HG02642 (cell line): Measurements from ENCODE around the gene CEP57L1.
A peak's percentile ranks its signal among the peaks of the same experiment; 100 is the strongest.
"Not testable (repeated sequence)": the region's sequence is repeated elsewhere in the genome, so short reads cannot be mapped to it uniquely, and the experiment has no call there.

Source experiments
- ATAC-seq: cut with Tn5 transposase; IDR thresholded peaks from one replicate; pipeline ENCODE4 v1.9.1; 2021; ENCODE audit warnings: mild to moderate bottlenecking; ENCODE audit not compliant: unreplicated experiment, poor library complexity

Gene CEP57L1

DNA sequence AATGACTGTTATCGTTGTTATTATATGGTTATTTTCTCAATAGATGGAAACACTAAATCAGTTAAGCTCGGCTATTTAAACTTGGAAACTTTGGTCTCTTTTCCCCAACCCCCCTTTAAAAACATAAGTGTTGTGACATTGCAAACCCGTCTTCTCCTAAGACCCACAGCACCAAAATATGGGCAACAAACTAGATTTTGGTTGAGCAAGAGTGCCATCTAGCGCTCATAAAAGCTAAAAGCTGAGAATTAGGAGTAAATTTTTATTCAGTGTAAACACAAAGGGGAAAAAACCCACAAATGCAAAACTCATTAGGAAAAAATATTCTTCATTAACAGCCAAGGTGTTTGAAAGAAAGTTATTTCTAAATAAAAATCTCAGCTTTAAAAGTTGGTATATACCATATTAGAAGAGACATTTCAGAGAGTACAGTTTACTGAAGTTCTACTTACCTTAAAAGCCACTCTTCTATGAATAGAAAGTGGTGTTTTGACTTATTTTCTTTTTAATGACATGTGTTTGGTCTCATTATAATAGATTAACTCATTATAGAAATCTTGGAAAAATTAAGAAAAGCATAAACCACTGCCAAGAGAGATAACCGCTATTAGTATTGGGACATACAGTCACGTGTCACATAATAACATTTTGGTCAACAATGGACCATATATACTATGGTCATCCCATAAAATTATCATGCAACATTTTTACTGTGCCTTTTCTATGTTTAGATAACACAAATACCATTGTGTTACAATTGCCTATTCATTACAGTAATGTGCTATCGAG is 21.8 kb upstream of the CEP57L1 start:
- ATAC-seq, result no peak

DNA sequence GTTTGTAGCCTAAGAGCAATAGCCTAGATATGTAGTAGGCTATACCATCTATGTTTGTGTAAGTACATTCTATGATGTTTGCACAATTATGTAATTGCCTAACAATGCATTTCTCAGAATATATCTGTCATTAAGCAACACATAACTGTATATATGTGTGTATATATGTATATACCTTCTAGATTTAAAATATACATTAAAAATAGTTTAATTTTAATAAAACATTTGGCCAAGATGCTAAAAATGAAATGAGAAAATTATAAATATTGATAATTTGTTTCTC is 21.2 kb upstream of the CEP57L1 start:
- ATAC-seq, result no peak

DNA sequence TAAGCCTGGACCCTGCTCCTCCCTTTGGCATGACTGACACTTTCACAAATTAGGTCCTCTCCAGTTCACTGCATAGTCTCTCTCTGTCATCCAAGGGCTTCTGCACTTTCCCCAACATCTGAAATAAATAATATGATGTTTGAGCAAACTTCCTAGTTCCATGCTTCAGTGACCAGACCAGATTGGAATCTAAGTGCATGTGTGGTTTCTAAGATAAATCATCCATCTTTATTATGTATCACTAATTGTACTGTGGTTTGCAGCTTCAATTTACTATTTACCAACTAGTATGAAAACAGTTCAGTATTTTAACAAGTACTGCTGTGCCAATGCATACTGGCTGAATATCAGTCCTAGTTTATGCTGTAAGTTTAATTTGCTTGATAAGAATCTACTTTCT is 19.4 kb upstream of the CEP57L1 start:
- no peak for ATAC-seq

DNA sequence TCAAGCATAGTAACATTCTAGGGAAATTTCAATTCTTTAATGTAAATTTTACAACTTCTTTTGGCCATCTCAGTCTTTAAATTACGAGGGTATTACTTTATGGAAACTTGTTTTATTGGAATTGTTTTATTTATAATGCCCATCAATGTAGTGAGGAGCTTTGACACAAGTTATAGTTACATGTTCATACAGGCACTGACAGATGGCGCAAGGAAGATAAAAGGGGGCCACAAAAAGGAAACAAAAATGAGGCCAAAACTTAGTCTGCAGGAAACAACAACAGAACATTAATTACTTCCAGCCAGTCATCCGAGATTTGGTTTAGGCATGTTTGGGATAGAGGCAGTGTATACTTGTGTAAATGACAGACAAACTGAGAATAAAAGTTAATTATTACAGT is 18.9 kb upstream of the CEP57L1 start:
- no peak for ATAC-seq

DNA sequence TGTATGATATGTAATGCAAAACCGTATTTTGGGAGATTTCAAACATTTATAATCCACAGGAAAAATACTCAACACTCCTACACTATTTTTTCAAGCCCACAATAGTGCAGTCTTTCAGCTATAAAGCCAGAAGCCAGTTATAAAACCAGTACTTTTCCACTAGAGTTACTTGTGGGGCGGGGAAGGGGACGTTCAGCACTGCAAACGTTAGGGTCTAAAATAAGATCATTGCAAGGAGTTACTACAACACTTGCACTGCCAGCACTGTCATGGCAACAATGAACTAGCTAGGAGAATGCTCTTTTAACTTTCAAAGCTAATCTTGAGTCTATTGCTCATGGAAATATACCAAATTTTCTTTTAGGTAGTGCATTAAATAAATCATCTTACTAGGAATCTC is 15.3 kb upstream of the CEP57L1 start:
- ATAC-seq, result no peak

DNA sequence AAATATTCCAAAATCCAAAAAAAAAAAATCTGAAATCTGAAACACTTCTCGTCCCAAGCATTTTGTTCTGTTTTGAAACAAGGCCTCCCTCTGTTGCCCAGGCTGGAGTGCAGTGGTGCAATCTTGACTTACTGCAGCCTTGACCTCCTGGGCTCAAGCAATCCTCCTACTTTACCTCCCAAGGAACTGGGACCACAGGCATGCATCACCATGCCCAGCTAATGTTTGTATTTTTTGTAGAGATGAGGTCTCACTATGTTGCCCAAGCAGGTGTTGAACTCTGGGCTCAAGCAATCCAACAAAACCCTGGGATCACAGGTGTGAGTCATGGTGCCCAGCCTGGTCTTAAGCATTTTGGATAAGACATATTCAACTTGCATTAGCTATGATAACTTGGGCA is 14.3 kb upstream of the CEP57L1 start:
- no peak for ATAC-seq

DNA sequence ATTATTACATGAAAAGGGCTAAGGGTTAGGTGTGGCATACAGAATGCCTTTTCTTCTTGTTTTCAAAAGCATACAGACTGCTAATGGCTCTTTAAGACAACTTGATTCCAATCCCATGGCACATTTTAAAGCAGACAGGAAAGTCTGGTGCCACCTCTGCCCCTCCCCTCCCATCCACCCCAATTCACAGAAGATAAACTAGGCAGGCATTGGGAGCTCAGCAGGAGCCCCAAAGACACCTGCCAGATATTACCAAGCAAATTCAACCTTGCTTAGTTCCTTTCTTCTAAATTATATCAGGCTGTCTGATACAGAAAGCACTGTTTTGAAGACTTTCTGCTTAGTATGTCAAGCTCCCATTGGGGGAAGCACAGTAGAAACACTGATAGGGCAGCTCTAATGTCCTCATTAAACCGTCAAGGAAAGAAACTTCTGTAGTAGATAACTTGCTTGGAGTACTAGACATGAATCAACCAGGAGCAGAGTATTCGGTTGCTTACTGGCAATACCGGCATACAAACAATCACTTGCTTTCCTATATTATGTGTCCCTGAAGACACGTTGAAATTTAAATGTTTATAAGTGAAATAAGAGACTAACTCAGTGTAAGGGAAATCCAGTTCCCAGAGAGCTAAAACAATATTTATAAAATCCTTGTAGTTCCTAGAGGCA is 13.7 kb upstream of the CEP57L1 start:
- ATAC-seq, result no peak

DNA sequence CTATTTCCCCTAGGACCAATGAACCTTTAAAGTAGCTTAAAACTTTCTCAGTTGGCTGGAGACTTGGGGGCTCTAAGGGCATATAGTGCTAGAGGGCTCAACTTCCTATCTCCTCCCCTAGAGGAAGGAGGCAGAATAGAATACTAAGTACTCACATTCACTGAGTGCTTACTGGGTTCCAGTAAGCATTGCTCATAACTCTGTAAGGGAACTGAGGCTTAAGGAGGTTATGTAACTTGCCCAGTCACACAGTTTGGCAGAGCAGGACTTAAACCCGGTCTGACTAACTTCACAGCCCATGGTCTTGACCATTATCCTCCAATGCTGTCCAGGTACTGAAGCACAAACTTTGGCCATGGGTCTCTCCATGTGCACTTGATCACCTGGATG is 13.1 kb upstream of the CEP57L1 start:
- no peak for ATAC-seq

DNA sequence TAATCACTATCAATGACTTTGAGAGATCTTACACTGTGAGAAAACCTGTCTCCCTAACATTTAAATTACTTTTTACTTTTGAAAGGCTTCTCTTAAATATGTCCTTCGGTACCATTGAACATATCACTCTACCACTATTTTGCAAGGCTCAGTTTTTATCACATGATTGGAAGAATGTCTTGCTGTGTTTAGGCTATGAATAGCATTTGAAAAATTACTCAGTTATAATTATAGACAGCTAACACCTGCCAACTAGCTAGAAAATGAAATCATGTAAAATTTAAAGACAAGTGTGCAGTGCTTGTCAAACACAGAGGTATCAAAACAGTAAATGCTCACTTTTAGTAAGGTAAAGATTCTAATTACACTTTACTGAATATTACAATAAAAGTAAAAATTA is 11.7 kb upstream of the CEP57L1 start:
- ATAC-seq, result no peak

DNA sequence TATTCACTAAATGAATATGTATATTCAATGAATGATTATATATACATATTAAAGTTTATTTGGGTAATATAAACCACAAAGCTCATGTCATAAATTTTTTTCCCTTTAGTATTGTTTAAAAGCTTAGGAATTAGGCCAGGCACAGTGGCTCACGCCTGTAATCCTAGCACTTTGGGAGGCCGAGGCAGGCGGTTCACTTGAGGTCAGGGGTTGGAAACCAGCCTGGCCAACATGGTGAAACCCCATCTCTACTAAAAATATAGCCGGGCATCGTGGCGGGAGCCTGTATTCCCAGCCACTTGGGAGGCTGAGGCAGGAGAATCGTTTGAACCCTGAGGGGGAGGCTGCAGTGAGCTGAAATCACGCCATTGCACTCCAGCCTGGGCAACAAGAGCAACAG is 11.2 kb upstream of the CEP57L1 start:
- ATAC-seq, result not testable (repeated sequence)

DNA sequence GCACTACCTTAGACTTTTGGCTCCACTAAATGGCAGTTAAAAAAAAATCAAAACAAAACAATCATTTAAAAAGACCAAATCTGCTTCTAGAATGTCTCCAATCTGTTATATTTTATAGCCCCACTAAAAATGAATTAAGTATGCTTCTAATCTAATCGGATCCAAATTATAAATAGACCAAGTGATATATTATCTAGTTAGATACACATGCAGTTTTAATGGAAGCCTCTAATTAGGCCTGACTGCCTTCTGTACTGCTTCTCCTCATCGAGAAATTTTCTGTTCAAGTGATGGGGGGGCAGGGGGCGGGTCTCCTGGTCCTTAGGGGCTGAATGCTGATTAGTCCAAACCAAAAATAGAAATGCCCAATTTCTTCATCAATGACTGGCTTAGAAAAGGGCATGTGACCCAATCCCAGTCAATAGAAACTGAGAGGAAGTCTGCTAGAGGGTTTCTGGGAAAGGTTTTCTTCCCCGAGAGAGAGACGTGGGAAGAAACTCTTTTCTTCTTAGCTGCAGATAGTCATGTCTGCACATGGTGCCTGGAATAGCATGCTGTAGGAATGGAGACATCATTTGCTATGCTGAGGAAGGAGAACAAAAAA is 7.5 kb upstream of the CEP57L1 start:
- ATAC-seq, result no peak

DNA sequence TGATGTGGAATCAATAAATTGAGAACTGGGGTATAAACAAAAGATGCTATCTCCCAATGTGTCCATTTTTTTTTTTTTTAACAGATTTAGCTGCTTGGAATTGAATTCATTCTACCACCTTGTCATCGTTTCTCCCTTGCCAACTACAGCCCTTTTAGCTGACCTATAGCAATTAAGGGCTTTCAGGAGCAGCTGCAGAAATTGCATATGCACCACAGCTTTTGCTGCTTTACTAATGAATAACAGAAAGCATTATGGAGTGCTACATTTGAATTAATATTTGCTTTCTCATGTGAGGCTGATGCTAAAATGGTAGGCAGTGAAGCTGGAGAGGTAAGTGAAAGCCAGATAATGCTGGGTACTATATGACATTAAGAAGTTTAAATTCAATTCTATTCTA is 6.3 kb upstream of the CEP57L1 start:
- ATAC-seq, result no peak

DNA sequence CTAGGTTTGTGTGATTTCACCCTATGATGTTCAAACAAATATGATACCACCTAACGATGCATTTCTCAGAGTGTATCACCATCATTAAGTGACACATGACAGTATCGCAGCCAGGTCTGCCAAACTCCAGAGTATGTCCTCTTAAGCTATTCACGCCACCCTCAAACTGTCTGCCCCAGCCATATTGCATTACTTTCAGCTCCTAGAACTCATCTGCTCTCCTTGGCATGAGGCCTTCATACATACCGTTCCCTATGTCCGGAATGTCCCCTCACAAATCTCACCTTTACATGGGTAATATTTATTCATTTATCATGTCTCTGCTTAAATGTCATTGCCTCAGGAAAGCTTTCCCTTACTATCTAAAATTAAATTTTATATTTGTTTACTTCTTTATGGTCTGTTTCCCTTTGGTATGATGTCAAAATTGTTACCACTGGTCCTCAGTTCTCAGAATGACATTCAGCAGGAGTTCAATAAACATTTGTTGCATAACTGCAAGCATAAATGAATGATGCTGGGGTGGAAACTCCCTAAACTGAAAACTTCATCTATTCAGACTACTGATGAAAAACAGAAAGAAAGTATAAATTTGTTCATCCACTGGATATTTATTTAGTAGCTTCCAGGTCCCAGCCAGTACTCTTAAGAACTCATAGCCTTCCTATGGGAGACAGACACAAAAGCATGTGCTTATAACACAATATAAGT is 3.8 kb upstream of the CEP57L1 start:
- no peak for ATAC-seq

DNA sequence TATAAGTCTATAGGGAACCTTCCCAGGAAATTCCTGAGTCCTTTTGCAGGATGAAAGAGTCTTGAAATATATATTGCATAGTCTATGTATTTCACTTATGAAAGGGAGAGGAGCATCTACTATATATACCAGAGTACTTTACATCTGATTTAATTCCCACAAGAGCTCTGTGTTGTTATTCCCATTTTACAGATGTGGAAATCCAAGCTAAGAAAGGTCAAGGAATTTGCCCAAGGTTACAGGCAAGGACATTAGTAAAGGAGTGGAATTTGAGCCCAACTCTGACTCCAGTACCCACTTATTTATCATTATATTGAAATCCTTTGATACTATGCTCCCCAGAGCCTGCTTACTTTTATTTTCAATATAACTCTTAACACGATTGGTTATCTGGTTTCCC is 3.2 kb upstream of the CEP57L1 start:
- no peak for ATAC-seq

DNA sequence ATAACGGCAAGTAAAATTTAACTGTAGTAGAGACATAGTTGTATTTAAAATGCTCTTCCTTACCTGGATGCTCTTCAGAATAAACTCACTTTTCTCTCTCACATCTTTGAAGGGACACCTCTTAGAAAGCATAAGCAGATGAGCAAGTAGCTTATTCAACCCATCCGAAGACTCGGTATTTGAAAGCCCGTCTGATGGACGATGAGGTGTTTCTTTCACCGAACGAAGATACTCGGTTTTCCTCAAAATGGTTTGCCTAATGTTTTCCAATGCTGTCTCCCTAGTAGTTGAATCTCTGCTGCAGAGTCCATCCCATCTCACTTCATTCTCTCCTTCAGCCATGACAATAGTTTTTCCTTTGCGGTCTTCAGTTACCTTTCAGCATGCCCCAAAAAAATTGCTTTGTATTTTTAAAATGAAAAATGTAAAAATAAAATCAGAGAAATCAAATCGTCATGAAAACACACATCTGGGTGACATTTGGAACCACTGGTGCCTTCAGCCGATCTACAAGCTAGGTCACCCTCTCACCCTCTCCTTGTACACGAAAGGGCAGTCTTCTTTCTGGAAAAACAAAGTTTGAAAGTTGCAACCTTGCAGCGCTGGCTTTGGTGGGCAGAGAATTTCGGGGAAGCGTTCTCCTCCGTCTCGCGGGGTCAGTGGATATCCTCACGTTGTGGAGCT is 1.4 kb upstream of the CEP57L1 start:
- no peak for ATAC-seq

DNA sequence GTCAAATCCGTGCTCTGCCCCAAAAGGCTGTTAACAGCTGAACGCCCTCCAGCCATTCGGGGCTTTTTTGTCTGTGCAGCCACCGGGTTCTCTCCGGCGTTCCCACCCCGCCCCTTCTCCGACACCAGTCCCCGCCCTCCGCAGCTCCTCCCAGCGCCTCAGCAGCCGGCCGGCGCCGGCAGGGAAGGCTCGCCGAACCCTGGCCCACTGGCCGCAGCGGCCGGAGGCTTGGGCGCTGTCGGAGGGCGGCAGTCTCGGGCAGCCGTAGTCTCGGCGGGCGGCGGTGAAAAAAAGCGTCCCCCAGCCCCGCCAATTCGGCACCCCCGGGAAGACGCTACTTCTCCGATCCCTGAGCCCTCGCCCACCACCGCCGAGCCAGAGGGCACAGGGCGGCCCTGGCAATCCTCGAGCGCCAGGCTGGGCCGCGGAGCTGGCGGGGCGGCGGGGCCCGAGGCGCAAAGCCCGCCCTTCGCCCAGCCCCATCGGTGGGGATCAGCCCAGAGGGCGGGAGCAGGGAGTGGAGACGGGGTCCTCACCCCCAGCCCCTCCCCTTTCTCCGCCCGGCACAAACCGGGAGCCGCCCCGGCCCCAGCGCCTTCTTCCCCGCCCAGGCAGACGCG is 781 bp upstream of the CEP57L1 start, which contains the start of gene SESN1:
TSS of gene SESN1 (minus strand) at position 431 of the 620 bp plus-strand sequence. CDS start 773 bp downstream, outside the sequence.
- ATAC-seq, result peak; percentile 76

DNA sequence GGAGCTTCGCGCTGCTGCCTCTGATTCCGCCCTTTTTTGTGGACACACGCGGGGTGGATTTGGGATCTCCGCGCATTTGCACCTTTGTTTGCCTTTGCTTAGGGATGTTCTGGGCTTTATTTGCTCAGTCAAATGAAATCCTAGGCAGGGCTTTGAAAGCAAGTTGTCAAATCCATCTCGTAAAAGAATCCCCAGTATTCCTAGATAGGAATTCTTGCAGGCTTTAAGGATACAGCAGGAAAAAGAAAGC is 453 bp downstream of the CEP57L1 start:
- ATAC-seq, result no peak

DNA sequence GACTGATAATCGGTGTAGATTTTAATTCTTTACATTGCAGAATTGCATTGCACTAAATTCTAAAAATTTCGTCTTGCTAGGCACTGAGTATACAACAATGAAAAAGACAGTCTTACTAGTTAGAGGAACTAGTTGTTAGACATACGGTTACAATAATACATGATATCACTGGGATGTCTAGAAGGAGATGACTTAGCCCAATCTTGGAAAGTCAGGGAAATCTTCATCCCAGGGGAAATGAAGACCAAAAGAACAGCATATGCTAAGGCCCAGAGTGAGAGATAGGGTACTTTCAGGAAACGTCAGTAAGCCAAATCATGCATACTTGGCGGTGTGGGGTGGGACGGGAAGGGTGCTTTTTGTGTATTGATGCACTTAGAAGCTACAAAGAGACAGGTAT is 901 bp downstream of the CEP57L1 start:
- ATAC-seq, result no peak

DNA sequence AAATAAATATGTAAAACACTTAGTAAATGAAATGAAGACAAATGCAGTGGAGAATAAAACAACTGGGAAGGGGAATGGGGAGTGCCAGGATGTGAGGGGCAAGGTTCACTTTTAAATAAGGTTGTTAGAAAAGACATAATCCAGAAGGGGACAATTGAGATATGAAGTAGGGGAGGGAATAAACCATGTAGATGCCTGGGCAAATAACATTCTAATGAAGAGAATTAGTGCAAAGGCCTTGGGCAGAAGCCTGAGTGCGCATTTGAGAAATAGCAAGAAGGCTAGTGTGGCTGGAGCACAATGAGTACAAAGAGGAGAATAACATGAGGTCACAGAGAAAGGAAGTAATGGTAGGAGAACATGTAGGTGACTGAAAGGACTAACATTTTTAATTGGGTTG is 2.4 kb downstream of the CEP57L1 start:
- ATAC-seq, result no peak

DNA sequence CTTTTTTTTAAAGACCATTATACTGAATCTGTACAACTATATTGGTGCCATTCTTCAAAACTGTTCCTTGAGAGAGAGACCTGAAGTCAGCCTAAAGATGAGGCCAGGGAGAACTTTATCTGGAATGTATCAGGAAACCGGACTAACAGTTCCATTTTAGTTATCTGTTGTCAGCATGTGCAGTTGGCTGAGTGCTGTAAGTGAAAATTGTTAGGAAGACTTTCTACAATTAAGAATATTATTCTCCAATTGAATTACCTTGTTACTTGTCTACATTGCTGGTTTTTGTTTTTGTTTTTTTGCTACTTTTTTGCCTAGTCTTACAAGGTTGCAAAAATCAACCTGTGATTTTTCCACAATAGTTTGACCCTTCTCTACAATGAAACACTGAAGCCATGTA is 7.5 kb downstream of the CEP57L1 start:
- ATAC-seq, result no peak

DNA sequence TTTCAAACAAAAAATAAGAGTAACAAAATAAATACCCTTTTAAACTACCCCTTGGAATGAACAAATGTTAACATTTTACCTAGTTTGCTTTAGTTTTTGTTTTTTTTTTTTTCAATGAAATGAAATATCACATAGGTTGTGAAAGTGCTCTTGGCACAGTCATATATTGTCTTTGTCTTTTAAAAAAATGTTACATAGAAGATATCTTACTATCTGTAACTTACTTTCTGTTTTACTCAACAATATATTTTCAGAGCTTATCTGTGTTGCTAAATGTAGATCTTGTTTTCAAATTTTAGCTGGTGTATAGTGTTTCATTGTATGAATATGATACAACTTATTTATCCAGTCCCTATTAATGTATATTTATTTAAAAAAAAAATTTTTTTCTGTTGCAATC is 8.6 kb downstream of the CEP57L1 start:
- ATAC-seq, result no peak
